SIG-M5 treated with dmso at 0.1 percent for 504 hours (cell line): ENCODE data around the gene PRODH.
"Not testable (repeated sequence)": the region's sequence is repeated elsewhere in the genome, so short reads cannot be mapped to it uniquely, and the experiment has no call there.

Source experiments
- DNase-seq: peaks from one replicate; lab custom pipeline; 2025; ENCODE audit not compliant: unreplicated experiment; lab: John Stamatoyannopoulos, UW

The PRODH gene

DNA sequence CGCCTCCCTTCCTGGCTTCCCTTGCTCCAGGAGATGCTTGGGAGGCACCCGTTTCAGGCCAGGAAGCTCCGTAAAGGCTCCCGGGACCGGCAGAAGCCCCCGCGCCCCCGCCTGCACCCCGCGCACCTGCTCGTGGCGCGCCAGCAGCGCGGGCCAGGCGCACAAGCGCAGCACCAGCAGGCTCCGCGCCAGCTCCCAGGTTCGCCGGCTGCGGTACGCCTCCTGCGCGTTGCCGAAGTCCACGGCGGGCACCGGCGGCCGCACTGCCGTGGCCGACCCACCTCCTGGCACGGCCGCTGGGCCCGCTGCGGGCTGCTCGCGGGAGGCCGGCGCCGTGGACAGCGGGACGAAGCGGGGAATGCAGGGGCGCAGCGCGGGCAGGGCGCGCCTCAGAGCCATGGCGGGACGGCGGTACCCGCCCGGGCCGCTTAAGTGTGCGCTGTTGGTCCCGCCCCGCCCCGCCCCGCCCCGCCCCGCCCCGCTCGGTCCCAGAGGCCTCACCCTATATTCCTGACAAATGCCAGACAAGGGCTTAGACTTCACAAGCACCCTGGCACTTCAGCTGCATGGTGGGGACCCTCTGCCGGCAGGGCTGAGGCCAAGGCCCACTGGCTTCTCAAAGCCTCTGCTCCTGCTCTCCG, at the start of gene PRODH:
PRODH (minus strand) TSS at position 405 of the 641 bp plus-strand sequence; CDS start at position 399, 6 bp downstream.
- DNase-seq = no peak

GRCh38 chr22:18985780-18986179, 49.7 kb upstream of the PRODH start:
- no peak for DNase-seq

GRCh38 chr22:18984564-18984963, 48.5 kb upstream of the PRODH start:
- no peak for DNase-seq

DNA sequence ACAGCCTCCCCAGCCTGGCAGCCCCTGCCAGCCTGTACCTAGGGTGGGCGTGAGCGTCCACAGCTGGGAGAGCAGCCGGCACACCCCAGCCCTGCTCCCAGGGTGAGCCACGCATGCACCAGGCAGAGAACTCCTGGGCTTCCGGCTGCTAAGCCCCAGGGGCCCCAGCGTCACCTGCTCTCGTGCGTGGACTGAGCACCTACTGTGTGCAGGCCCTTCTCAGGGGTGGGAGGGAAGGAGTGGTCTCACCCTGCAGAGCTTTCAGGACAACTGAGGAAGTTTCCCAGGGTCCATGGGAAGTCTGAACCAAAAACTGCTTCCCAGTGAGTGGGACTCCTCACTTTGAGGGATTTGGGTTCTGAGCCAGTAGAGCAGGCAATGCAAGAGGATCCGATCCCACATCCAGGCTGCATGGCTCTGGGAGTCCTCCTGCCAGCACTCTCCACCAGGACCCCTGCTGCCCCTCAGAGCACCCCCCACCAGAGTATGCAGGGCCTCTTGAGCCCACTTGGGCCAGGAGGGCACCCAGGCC, 47.1 kb upstream of the PRODH start:
- no peak for DNase-seq

DNA sequence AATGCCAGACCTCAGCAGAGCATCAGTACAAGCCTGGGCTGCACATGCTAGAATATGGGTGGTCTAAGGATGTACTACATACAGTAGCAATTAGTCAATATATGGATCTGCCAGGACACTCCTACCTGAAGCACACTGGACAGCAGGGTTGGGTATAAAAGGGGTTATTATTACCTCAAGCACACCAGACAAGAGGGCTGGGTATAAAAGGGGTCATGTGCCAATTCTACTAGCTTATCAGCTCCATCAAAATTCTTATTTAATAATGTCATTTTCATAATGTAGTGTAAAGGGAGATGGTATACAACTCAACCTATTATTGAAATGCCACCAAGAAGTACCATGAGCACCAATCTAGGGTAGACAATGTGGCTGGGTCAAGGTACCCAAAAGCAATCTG, 44.7 kb upstream of the PRODH start:
- DNase-seq = no peak

DNA sequence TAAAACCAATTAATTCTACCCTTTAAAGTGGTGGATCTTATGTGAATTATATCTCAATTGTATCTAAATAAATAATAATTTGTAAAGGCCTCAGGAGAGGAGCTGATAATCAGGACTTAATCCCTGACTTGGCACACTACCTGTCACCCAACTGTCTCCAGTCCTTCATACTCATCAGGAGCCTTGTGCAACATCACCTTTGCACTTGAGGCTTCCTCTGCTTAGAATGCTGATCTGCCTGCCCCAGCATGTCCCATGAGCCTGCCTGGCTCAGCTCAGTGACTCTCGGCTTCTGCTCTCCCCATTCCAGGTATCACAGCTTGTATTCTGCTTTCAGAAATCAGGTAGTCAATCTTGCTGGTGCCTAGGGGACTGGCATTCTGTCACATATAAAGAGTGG, 43.9 kb upstream of the PRODH start:
- DNase-seq = no peak

DNA sequence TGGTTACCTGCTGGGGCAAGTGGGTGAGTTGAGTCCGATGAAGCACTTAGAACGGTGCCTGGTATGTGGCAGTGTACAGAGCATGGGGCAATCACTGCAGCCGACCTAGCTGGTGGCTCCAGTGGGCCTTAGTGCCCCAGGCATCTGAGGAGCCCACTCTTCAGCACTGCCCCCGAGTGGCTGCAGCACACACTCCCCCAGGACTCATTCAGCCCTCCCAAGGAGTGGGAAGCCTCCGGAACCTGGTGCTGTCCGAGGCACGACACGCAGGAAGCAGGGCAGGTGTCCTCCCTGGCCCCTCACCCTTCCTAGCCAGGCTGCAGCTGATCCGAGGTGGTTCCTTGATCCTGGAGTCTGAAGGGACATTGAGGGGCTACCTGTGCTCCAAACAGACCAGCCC, 42.4 kb upstream of the PRODH start:
- DNase-seq = no peak

DNA sequence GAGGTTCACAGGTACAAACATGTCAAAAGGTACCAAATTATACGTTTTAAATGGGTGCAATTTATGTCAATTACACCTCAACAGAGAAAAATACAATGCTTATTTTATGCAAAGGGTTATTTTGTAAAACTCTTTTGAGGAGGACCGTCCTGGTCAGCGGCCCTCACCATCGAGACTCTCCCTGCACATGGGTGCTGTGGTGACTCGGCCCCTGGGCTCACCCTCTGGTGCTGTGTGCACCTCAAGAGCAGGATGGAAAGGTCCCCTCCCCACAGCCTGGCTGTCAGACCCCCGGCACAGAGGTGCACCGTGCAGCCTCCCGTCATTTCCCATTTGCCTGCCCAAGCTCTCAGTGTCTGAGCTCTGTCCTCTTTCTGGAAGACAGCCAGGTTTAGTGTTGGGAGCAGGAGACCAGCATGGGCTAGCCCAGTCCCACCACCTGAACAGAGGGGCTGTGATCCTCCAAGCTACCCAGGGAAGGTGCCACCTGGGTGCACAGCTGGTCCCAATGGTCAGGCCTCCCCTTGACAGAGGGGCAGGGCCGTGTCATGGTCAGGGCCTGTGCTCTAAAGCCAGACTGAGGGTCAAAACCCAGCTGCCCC, 41.8 kb upstream of the PRODH start:
- DNase-seq = no peak

GRCh38 chr22:18976197-18976751, 40.2 kb upstream of the PRODH start:
- DNase-seq = no peak

DNA sequence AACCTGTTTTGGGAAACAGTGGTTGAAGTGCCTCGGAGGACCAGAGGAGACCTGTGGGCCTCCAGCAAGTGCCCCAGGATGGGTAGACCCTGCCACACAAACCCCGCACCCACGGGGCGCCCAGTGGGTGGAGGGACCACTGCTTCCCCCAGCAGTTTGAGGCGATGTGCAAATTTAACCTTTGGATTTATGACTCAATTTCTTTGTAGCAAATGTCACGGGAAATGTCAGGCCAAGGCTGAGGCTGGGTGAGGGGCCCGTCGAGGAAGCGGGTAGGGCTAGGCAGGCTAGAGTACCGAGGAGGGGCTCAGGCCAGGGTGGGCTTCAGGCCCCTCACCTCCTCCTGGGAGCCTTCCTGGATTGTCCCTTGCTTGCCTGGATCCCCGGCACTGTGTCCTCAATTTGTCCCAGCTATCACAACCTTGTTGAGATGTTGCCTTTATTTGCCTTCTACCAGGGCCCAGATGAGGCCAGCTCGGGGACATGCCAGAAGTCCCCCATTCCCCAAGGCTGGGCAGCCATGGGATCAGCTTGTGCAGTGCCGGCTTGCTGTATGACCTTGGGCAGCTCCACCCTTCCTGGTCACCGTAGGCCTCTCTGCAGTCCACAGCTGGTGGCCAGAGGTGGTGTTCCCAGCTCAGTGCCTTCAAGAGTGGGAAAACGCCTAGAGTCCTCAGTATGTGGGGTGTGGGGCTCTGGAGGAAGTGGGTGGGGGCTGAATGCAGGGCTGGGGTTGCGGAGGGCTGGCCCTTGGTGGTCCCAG, 39.5 kb upstream of the PRODH start:
- no peak for DNase-seq

DNA sequence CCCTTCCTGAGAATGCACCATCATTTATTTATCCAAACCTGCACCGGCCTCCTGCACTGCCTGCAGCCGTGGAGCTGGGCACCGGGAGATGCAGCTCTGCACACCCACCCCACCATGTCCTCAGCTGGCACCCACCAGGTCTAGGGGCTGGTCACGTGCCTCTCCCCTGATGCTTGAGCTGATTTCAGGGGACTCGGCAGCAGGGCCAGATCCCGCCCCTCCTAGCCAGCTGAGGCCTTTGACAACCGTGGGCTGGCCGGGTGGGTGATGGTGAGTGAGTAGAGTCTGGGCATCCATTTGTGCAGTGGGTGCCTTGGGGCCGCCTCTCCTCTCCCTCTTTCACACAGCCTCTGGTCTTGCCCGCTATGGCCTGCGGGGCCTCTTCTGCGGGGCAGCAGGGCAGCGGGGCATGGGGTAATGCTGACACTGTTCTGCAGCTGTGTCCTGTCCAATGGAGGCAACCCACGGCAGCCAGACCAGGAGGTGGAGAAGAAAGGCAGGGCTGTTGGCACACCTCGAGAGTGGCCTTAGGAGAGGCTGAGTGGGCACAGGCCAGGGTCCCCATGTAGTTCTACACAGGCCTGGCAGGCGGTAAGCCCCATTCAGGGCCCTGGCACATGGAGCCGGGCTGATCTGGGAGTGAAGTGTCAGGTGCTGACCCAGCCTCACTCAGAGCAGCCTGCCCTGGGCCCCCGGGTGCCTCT, 38.5 kb upstream of the PRODH start:
- no peak for DNase-seq

DNA sequence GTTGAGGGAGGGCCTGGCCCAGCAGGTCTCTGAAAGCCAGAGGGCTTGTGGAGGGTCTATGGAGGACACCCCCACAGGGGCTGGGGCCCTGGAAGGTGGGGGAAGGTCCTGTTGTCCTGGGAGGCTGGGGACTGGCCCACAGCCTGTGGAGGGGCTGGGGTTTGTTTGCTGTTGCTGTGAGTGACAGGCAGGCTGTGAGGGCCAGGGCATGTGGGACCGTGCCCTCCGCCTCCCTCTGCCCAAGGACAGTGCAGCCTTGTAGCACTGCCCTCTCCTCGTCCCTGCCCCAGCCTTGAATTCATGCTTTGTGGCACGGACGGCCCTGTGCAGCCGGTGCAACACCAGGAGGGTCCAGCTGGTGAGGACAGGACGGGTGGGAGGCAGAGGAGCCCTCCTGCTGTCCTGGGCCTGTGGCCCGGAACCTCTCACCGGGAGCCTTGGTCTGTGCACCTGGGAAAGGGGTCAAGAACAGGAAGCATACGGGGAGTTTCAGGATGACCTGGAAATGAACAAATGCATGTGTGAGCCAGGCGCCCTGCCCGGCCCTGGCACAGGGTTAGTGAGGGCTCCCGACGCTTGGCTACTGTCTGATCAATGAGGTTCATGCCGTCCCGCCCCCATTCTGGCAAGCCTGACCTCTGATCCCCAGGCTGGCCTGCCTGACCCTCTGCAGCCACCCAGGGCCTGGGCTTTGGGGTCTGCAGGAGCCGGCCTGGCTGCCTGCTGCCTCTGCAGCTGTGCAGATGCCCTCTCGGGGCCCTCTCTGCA, 37.4 kb upstream of the PRODH start:
- no peak for DNase-seq

GRCh38 chr22:18972591-18972990, 36.5 kb upstream of the PRODH start:
- DNase-seq = not testable (repeated sequence)

GRCh38 chr22:18972029-18972428, 35.9 kb upstream of the PRODH start:
- DNase-seq = not testable (repeated sequence)

DNA sequence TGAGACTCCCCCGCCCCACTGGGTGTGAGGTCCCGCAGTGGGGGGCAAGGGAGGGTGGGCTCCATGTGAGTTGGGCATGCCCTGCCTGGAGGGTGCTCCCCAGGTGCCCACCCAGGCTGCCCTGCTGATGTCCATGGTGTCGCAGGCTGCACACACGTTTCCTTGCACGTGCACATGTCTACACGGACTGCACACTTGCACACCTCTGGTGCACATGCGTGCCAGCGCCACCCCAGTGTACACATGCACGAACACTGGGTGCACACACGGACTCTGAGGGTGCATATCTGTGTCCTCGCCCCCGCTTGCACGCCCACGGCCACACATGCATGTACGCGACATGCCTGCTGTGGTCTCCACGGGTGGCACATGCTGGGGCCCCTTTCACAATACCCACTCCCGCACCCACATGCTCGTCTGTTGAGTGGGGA, 35.2 kb upstream of the PRODH start:
- DNase-seq = no peak

- no peak for DNase-seq
Measured at GRCh38 chr22:18970948-18971315, 34.8 kb upstream of the PRODH start.

DNA sequence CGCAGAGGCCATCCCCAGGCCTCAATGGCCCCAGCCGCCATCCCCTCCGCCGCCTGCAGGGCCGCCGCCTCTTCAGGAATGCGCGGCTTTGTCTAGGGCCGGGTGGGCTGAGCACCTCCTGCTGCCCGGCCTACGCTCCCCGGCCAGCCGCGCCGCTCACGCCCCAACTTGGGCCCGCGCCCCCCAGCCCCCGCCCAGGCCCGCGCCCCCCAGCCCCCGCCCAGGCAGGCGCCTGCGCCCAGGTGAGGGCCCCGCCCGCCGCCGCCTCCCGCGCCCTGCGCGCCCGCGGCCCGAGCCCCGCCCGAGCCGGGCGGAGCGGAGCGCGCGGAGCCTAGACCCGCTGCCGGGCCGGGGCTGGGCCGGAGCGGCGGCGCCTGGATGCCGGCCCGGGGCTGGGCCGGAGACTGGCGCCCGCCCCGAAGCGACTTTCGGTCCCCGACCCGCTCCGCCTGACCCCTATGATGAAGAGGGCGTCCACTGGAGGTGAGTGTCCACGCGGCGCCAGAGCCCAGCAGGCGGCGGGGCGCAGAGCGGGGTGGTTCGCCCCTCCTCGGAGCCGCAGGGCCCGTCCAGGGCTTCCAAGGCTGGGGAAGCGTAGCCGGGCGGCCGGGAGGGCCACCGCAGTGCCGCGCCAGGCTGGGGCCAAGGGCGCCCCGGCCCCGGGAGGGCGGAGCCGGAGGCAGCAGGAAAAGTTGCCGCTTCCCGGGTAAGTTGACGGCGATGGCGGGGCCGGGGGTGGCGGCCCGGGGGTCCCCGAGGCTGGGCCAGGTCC, 34.3 kb upstream of the PRODH start:
- no peak for DNase-seq

GRCh38 chr22:18969158-18969942, 33.3 kb upstream of the PRODH start:
- not testable (repeated sequence) for DNase-seq
